ENCODE results near the gene GPR153. TPM values are rescaled to one million over a fixed set of nuclear protein-coding genes. Genes with fewer than 3 reads are reported as not detected.

Gene GPR153
- total and polyA plus RNA-seq, 7 donors = 3.7 to 32.4 (median 10.8) TPM

DNA sequence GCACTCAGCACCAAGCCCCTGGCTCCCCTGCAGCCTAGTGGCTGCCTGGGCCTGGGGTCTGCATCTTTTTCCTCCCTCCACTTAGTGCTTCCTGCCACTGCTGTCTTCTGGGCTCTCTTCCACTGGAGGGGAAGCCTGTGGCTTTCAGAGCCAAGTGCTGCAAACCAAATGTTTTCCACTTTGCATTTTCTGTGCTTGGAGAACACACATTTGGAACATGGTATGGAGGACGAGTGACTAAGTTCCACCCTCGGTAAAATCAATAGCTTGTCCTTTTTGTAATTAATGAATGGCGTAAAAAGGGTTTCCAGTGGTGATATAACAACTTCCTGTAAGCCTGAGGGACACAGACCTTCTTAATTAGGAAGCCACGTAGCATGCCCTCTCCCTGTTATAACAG lies 10.1 kb upstream of the GPR153 start:
- Histone ChIP-seq H3K4me3 (no peak overlapping the region), H3K27ac (no peak overlapping the region), H3K36me3 (no peaks in the 10 kb centered on the region), H3K27me3 (no peaks in the 10 kb centered on the region), H3K4me1 (peaks cover 0 to 37% (median 22%) of the 10 kb centered on the region in 4 donors), H3K9me3 (no peaks in the 10 kb centered on the region)
- intact Hi-C loops (cut with DNase I) = no loop called here
- WGBS, 2 donors = 35 to 56% methylated on average over 4 of the region's 4 CpGs
- TF ChIP-seq POLR2A (IDR thresholded peaks at IDR 0.05) (no peak), POLR2AphosphoS5 (IDR thresholded peaks at IDR 0.05) (no peak), EP300 (IDR thresholded peaks at IDR 0.05) (no peak)
- TF ChIP-seq, protein P1, sequence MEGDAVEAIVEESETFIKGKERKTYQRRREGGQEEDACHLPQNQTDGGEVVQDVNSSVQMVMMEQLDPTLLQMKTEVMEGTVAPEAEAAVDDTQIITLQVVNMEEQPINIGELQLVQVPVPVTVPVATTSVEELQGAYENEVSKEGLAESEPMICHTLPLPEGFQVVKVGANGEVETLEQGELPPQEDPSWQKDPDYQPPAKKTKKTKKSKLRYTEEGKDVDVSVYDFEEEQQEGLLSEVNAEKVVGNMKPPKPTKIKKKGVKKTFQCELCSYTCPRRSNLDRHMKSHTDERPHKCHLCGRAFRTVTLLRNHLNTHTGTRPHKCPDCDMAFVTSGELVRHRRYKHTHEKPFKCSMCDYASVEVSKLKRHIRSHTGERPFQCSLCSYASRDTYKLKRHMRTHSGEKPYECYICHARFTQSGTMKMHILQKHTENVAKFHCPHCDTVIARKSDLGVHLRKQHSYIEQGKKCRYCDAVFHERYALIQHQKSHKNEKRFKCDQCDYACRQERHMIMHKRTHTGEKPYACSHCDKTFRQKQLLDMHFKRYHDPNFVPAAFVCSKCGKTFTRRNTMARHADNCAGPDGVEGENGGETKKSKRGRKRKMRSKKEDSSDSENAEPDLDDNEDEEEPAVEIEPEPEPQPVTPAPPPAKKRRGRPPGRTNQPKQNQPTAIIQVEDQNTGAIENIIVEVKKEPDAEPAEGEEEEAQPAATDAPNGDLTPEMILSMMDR (IDR thresholded peaks at IDR 0.05) = no peak
- DNase-seq = no peak

DNA sequence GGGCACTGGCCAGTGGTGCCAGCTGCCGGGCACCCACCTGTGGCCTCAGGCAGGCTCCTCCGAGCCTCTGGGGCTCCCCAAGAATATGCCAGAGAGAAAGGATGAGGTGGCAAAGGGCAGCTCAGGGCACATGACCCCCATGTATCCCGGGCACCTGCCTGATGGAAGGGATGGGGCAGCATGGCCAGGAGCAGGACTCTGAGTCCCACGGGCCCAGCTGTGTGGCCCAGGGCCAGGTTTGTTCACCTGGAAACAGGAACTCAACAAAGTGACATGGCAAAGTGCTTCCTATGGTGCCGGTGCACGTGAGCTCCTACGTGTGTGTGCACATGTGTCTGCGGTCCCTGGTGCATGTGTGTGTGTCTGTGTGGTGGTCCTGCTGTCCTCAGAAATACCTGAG lies 9.5 kb upstream of the GPR153 start:
- no peak for DNase-seq
- TF ChIP-seq EP300 (IDR thresholded peaks at IDR 0.05) (no peak), POLR2A (IDR thresholded peaks at IDR 0.05) (no peak), POLR2AphosphoS5 (IDR thresholded peaks at IDR 0.05) (no peak)
- TF ChIP-seq, protein P1 (IDR thresholded peaks at IDR 0.05) = no peak
- no peaks in the 10 kb centered on the region for H3K36me3 ChIP-seq
- peaks cover 0 to 34% (median 18%) of the 10 kb centered on the region in 4 donors for H3K4me1 ChIP-seq
- no peak overlapping the region for H3K4me3 ChIP-seq
- intact Hi-C loops (cut with DNase I) = no loop called here
- no peaks in the 10 kb centered on the region for H3K27me3 ChIP-seq
- WGBS, 2 donors = 11 to 60% methylated on average over 8 of the region's 8 CpGs
- H3K27ac ChIP-seq = peak overlapping the region in 2 of 4 donors; percentile 27 to 32
- no peaks in the 10 kb centered on the region for H3K9me3 ChIP-seq

DNA sequence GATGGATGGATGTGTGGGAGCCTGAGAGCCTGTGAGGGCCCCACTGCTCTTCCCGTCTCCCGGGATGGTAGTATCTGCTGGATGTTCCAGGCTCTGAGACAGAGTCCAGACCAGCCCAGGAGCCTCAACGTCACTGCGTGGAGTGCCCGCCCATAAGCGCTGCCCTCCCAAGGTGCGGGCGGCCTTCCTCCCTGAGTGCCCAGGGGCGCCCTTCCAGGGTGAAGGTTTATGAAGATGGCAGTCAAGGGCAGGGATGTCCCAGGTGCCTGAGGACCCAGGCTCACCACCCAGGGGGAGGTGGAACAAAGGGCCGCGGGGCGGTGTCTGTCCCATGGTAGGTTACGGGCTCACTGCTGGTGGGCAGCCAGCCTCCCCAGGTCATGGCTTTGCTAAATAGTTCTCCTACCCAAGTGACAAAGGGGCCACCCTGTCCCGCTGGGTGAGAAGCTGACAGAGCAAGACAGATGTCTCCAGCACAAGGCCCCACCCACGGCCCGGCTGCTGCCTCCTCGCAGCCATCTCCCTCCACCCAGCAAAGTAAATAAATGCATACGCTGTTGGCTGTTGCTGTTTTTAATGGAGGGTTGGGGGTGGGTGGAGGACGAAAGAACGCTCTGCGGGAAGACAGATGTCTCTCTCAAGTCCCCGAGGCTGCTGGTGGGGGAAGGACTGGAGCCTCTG lies 9.0 kb upstream of the GPR153 start:
- Histone ChIP-seq H3K36me3 (no peaks in the 10 kb centered on the region), H3K4me1 (peaks cover 0 to 34% (median 18%) of the 10 kb centered on the region in 4 donors), H3K4me3 (no peak overlapping the region), H3K9me3 (no peaks in the 10 kb centered on the region), H3K27ac (peak overlapping the region in 2 of 4 donors; percentile 27 to 32), H3K27me3 (no peaks in the 10 kb centered on the region)
- intact Hi-C loops (cut with DNase I) = no loop called here
- peak; percentile 27 to 58 (median 48) for TF ChIP-seq POLR2AphosphoS5 (IDR thresholded peaks at IDR 0.05)
- TF ChIP-seq, protein P1 (IDR thresholded peaks at IDR 0.05) = no peak
- peak; percentile 83 for DNase-seq
- 17 to 67% methylated on average over 22 of the region's 22 CpGs for WGBS, 2 donors

DNA sequence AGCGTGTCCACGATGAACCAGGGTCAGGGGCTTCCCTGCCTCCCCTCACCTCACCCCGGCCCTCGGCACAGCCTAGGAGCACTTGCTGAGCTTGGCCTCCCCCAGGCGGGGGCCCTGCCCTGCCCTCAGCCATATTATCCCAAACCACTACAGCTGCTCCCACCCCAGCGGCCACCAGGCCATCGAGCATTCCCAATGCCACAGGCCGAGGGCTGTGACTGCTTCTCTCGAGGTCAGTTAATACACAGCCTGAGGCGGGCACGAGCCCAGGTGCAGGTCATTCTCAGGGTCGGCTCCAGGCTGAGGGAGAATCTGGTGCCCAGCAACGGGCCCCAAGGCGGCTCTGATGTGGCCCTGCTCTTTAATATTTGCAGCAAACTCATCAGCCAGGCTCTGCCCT lies 8.4 kb upstream of the GPR153 start:
- TF ChIP-seq POLR2AphosphoS5 (IDR thresholded peaks at IDR 0.05) (no peak), EP300 (IDR thresholded peaks at IDR 0.05) (no peak), POLR2A (IDR thresholded peaks at IDR 0.05) (no peak)
- TF ChIP-seq, protein P1 (IDR thresholded peaks at IDR 0.05) = no peak
- intact Hi-C loops (cut with DNase I) = no loop called here
- H3K4me1 ChIP-seq = peaks cover 0 to 34% (median 18%) of the 10 kb centered on the region in 4 donors
- peak overlapping the region in 1 of 4 donors; percentile 54 for H3K27ac ChIP-seq
- no peak for DNase-seq
- no peaks in the 10 kb centered on the region for H3K36me3 ChIP-seq
- H3K4me3 ChIP-seq = no peak overlapping the region
- H3K9me3 ChIP-seq = no peaks in the 10 kb centered on the region
- no peaks in the 10 kb centered on the region for H3K27me3 ChIP-seq
- 82 to 87% methylated on average over 14 of the region's 14 CpGs for WGBS, 2 donors

DNA sequence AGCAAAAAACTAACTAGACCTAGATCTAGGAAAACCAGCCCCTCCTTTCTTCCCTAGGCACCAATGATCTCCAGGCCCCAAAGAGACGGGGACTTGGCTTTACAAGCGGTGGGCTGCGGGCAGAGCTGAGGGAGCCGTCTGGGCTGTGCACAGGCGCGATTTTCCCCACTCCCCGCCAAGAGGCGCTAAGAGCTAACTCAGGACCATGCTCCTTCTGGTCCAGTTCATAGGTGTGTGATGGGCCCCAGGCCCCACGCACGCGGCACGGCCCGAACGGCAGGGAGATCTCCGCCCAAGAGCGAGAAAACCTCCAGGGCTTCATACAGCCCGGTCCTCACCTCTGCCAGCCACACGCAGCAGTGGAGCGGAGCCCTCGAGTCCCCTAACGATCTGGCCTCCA lies 7.5 kb upstream of the GPR153 start:
- TF ChIP-seq EP300 (IDR thresholded peaks at IDR 0.05) = no peak
- Histone ChIP-seq H3K27me3 (no peaks in the 10 kb centered on the region), H3K27ac (no peak overlapping the region), H3K9me3 (no peaks in the 10 kb centered on the region), H3K4me3 (no peak overlapping the region), H3K36me3 (no peaks in the 10 kb centered on the region), H3K4me1 (peaks cover 0 to 34% (median 21%) of the 10 kb centered on the region in 4 donors)
- intact Hi-C loops (cut with DNase I) = no loop called here
- WGBS, 2 donors = 92 to 95% methylated on average over 21 of the region's 21 CpGs
- no peak for DNase-seq
